GM12874 (cell line): ENCODE measurements around the gene G6PD.

Experiments used
- TF ChIP-seq, protein P1 (sequence below): IDR thresholded peaks from 2 replicates; pipeline ENCODE4 v1.5.1; 2011; ENCODE audit warnings: low read depth, mild to moderate bottlenecking, control low read depth, low read length, moderate library complexity; ENCODE audit not compliant: insufficient read depth

Gene G6PD

GRCh38 chrX:154486052-154486395 lies 60.6 kb downstream of the G6PD start:
- TF ChIP-seq, protein P1, sequence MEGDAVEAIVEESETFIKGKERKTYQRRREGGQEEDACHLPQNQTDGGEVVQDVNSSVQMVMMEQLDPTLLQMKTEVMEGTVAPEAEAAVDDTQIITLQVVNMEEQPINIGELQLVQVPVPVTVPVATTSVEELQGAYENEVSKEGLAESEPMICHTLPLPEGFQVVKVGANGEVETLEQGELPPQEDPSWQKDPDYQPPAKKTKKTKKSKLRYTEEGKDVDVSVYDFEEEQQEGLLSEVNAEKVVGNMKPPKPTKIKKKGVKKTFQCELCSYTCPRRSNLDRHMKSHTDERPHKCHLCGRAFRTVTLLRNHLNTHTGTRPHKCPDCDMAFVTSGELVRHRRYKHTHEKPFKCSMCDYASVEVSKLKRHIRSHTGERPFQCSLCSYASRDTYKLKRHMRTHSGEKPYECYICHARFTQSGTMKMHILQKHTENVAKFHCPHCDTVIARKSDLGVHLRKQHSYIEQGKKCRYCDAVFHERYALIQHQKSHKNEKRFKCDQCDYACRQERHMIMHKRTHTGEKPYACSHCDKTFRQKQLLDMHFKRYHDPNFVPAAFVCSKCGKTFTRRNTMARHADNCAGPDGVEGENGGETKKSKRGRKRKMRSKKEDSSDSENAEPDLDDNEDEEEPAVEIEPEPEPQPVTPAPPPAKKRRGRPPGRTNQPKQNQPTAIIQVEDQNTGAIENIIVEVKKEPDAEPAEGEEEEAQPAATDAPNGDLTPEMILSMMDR: no peak

- TF ChIP-seq, protein P1: no peak
Measured at GRCh38 chrX:154485150-154486051, 61.2 kb downstream of the G6PD start.

- TF ChIP-seq, protein P1: no peak
Measured at GRCh38 chrX:154484255-154485149, 62.1 kb downstream of the G6PD start.

- TF ChIP-seq, protein P1: no peak
Measured at GRCh38 chrX:154483325-154483724, 63.3 kb downstream of the G6PD start.

DNA sequence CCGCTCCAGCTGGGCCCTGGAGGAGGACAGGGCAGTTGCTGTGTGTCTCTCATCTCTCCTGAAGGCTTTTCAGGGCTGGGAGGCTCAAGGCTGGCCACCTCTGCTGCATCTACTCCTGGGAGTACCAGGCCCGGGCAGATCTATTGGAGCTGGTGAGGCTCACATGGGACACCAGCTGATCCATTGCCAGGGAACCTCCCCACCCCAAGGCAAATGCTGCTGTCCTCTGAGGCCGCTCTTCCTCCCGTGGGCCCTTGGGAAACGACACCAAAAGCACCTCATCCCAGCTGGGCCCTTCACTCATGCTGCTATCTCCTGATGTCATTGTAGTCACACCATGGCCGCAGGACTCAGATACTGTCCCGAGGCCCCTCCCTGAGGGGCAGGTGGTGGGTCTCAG lies 63.9 kb downstream of the G6PD start:
- TF ChIP-seq, protein P1: no peak

DNA sequence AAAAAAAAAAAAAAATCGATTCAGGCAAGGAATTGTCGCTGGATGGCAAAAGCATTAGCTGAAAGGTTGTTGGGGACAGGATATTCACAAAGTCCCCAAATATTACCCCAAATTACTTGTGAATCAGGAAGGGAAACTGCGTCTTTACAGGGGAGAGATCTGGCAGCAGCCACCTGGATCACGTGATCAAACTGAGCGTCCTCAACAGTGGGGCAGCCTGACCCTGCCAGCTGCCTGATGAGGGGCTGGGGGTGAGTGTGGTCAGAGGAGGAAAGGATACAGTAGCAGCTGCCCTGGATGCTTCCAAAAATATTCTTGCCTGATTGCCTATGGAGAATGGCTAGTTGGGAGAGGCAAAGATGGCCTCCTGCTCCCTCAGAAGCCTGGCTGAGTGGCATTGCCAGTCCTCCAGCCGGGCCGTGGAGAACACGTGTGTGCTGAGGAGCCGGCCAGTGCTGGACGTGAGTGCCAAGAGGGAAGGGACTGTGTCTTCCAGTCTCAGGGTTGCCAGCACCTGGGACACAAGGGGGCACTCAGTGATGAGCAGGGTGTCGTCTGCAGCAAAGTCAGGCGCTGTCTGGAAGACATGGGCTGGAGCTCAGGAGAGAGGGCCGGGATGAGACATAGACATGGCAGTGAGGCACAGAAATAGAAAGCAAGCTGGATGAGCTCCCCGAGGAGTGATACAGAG lies 64.6 kb downstream of the G6PD start:
- TF ChIP-seq, protein P1: no peak
